Measurements from ENCODE around the gene OR4C16.

OR4C16 gene

GRCh38 chr11:55571828-55572227 is at the start of gene OR4C16:
OR4C16 (plus strand) TSS chr11:55572128; CDS start chr11:55572128, 0 bp downstream.
- DNase-seq = no peak

- no peak for DNase-seq
These were observed 17.8 kb upstream of the OR4C16 start, which contains the start of gene OR4C15 for GRCh38 chr11:55554169-55554568. OR4C15 (plus strand) TSS chr11:55554469; CDS start chr11:55554469, 0 bp downstream.

GRCh38 chr11:55572548-55572947 is 620 bp downstream of the OR4C16 start:
- no peak for DNase-seq

GRCh38 chr11:55607545-55607944 is 35.6 kb downstream of the OR4C16 start, which contains the start of gene OR4C11:
OR4C11 (minus strand) TSS chr11:55607645; CDS start chr11:55604373, 3,272 bp downstream.
- DNase-seq = no peak

All from stimulated activated naive CD4-positive, alpha-beta T cell treated with Interleukin-2 at 50 U/mL for 16 hours (primary cell).